GM10266 (cell line): Measurements from ENCODE around the gene MMP23B.

Experiments
- DNase-seq: peaks from one replicate; pipeline ENCODE4 v3.0.0; 2012; ENCODE audit errors: extremely low spot score
- CTCF ChIP-seq: IDR thresholded peaks from 2 replicates; pipeline ENCODE4 v1.5.1; 2012; ENCODE audit warnings: mild to moderate bottlenecking, low read depth; ENCODE audit not compliant: control insufficient read depth, insufficient read depth; ENCODE audit errors: missing control alignments

Gene MMP23B

GRCh38 chr1:1677718-1678580 lies 46.0 kb downstream of the MMP23B start:
- no peak for TF ChIP-seq CTCF
- peak; percentile 87 for DNase-seq

- DNase-seq: peak; percentile 40
- peak; percentile 48 for TF ChIP-seq CTCF
Measured at GRCh38 chr1:1678581-1679380, 46.8 kb downstream of the MMP23B start.

GRCh38 chr1:1680031-1680911 lies 48.3 kb downstream of the MMP23B start:
- DNase-seq: no peak
- no peak for TF ChIP-seq CTCF

- no peak for DNase-seq
- no peak for TF ChIP-seq CTCF
Measured at GRCh38 chr1:1680912-1681273, 48.9 kb downstream of the MMP23B start.

- DNase-seq: no peak
- TF ChIP-seq CTCF: no peak
Measured at GRCh38 chr1:1683104-1683905, 51.3 kb downstream of the MMP23B start.
